Testis (tissue), 2 donors: ENCODE data around the gene TLX1.
"Not testable (repeated sequence)": the region's sequence is repeated elsewhere in the genome, so short reads cannot be mapped to it uniquely, and the experiment has no call there.

ENCODE experiments used
- CTCF ChIP-seq, 3 experiments: fragments of 450-650 bp in 2 of 3; fragments of 200-600 bp in 1 of 3; sonication (generic) in 1 of 3; IDR thresholded peaks; one replicate each; pipeline ENCODE4 v1.5.1; 2016 to 2019; ENCODE audit warnings: antibody characterized with exemption in 3 of 3, mild to moderate bottlenecking in 2 of 3, moderate library complexity in 1 of 3
- POLR2A ChIP-seq: fragments of 450-650 bp; IDR thresholded peaks from one replicate; pipeline ENCODE4 v1.6.1; 2017; ENCODE audit warnings: antibody characterized with exemption, mild to moderate bottlenecking, moderate library complexity

DNA sequence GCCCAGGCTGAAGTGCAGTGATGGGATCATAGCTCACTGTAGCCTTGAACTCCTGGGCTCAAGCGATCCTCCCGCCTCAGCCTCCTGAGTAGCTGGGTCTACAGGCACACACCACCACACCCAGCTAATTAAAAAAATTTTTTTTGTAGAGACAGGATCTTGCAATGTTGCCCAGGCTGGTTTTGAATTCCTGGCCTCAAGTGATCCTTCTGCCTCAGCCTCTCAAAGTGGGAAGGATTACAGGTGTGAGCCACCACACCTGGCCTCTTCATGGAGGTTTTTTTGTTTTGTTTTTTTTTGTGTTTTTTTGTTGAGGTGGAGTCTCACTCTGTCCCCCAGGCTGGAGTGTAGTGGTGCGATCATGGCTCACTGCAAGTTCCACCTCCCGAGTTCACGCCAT lies 23.4 kb downstream of the TLX1 start:
- TF ChIP-seq CTCF (IDR thresholded peaks at IDR 0.05); POLR2A: not testable (repeated sequence)
